H1 (cell line): ENCODE data around the gene CYP2B6. TPM values are rescaled to one million over a fixed set of nuclear protein-coding genes. Genes with fewer than 3 reads are reported as not detected.
"Not testable (repeated sequence)": the region's sequence is repeated elsewhere in the genome, so short reads cannot be mapped to it uniquely, and the experiment has no call there.

ENCODE experiments used
- CTCF ChIA-PET: fragments of 300-600 bp; sonication (Branson Sonifier 250); formaldehyde crosslinking; loops from one replicate; lab custom pipeline; 2021; ENCODE audit not compliant: partially characterized antibody; lab: Charles Lee
- POLR2A ChIA-PET: fragments of 300-600 bp; sonication (Branson Sonifier 250); formaldehyde crosslinking; loops from one replicate; lab custom pipeline; 2021; ENCODE audit warnings: inconsistent platforms; ENCODE audit not compliant: partially characterized antibody; lab: Charles Lee
- DNase-seq, 2 experiments: peaks; one replicate each; pipeline versions ENCODE4 v3.0.0 to v3.0.0-alpha.2; 2010 to 2022; ENCODE audit warnings: low spot score in 2 of 2, low read depth in 1 of 2, mixed read lengths in 1 of 2
- FAIRE-seq: peaks from 2 replicates; lab custom pipeline; 2011; peaks lifted over from hg19 to GRCh38; lab: Jason Lieb, UNC
- H2AFZ ChIP-seq: 2 replicates; pipeline ENCODE4 v1.8.1; 2012; ENCODE audit warnings: low read length, inconsistent platforms
- H2AK5ac ChIP-seq: 2 replicates; pipeline ENCODE4 v1.6.1; 2013; ENCODE audit warnings: low read depth, low read length
- H2BK120ac ChIP-seq: replicated peaks from 2 replicates; pipeline ENCODE3; 2013; ENCODE audit warnings: low read depth, low read length, inconsistent platforms
- H2BK12ac ChIP-seq: 2 replicates; pipeline ENCODE4 v1.6.1; 2013; ENCODE audit warnings: low read depth, low read length
- H2BK15ac ChIP-seq: 2 replicates; pipeline ENCODE4 v1.6.1; 2013; ENCODE audit warnings: low read length
- H2BK20ac ChIP-seq: 2 replicates; pipeline ENCODE4 v1.6.1; 2013; ENCODE audit warnings: low read length
- H2BK5ac ChIP-seq: 2 replicates; pipeline ENCODE4 v1.6.1; 2013; ENCODE audit warnings: low read depth, low read length
- H3K14ac ChIP-seq: 2 replicates; pipeline ENCODE4 v1.6.1; 2013; ENCODE audit warnings: inconsistent platforms; ENCODE audit not compliant: insufficient read length
- H3K18ac ChIP-seq: 2 replicates; pipeline ENCODE4 v1.6.1; 2013; ENCODE audit warnings: low read length; ENCODE audit errors: extremely low read depth
- H3K23ac ChIP-seq: 2 replicates; pipeline ENCODE4 v1.6.1; 2013; ENCODE audit warnings: inconsistent platforms; ENCODE audit not compliant: insufficient read length
- H3K23me2 ChIP-seq: 2 replicates; pipeline ENCODE4 v1.6.1; 2013; ENCODE audit warnings: low read depth, low read length
- H3K27ac ChIP-seq: 2 replicates; pipeline ENCODE4 v1.6.1; 2011; ENCODE audit warnings: low read depth, low read length, inconsistent platforms
- H3K27me3 ChIP-seq, 4 experiments: replicated peaks in 1 of 4; 1 replicate in 1 of 4; 2 replicates in 3 of 4; pipeline versions ENCODE4 v1.6.1 to v1.8.1; 2011 to 2013; ENCODE audit warnings: low read length in 3 of 4, mild to moderate bottlenecking in 3 of 4, inconsistent platforms in 2 of 4, mixed read lengths in 2 of 4, moderate library complexity in 1 of 4; ENCODE audit not compliant: control insufficient read depth in 3 of 4, insufficient read depth in 3 of 4; ENCODE audit errors: extremely low read depth in 1 of 4
- H3K36me3 ChIP-seq, 4 experiments: 2 replicates each; pipeline versions ENCODE4 v1.6.1 to v1.8.1; 2011 to 2013; ENCODE audit warnings: mild to moderate bottlenecking in 4 of 4, low read length in 3 of 4, moderate library complexity in 2 of 4, control low read depth in 1 of 4, inconsistent platforms in 1 of 4; ENCODE audit not compliant: insufficient read depth in 4 of 4, control insufficient read depth in 2 of 4
- H3K4ac ChIP-seq: replicated peaks from 2 replicates; pipeline ENCODE3; 2013; ENCODE audit warnings: low read length, low read depth, mixed read lengths, inconsistent platforms; ENCODE audit not compliant: insufficient read length
- H3K4me1 ChIP-seq, 4 experiments: replicated peaks in 1 of 4; 1 replicate in 1 of 4; 2 replicates in 3 of 4; pipeline versions ENCODE4 v1.6.1 to v1.8.1; 2011 to 2013; ENCODE audit warnings: low read length in 3 of 4, inconsistent platforms in 2 of 4, mixed read lengths in 1 of 4; ENCODE audit not compliant: insufficient read depth in 4 of 4, control insufficient read depth in 3 of 4
- H3K4me2 ChIP-seq, 2 experiments: 2 replicates each; pipeline versions ENCODE4 v1.6.1 to v1.8.1; 2011 to 2013; ENCODE audit warnings: low read depth in 2 of 2, low read length in 2 of 2, control low read depth in 1 of 2, inconsistent platforms in 1 of 2, mild to moderate bottlenecking in 1 of 2; ENCODE audit not compliant: insufficient read depth in 1 of 2
- H3K4me3 ChIP-seq, 4 experiments: fragments of 200-600, 300-600 bp in 1 of 4; sonication (generic), shearing (Covaris generic), sonication (Bioruptor Twin) in 1 of 4; 2 replicates each; pipeline versions ENCODE4 v1.5.1 to v1.8.1; 2011 to 2016; ENCODE audit warnings: low read length in 4 of 4, low read depth in 3 of 4, control low read depth in 2 of 4, inconsistent platforms in 2 of 4, mild to moderate bottlenecking in 2 of 4, mixed read lengths in 1 of 4, moderate library complexity in 1 of 4; ENCODE audit not compliant: insufficient read depth in 2 of 4; ENCODE audit errors: extremely low read depth in 1 of 4
- H3K56ac ChIP-seq: replicated peaks from 2 replicates; pipeline ENCODE3; 2013; ENCODE audit warnings: low read depth, mild to moderate bottlenecking, mixed read lengths, low read length, inconsistent platforms; ENCODE audit not compliant: insufficient read length
- H3K79me1 ChIP-seq: 2 replicates; pipeline ENCODE4 v1.6.1; 2013; ENCODE audit warnings: low read depth, low read length, control low read depth
- H3K79me2 ChIP-seq, 2 experiments: 2 replicates each; pipeline versions ENCODE4 v1.6.1 to v1.8.1; 2012 to 2013; ENCODE audit warnings: low read length in 2 of 2, mild to moderate bottlenecking in 2 of 2, inconsistent platforms in 1 of 2; ENCODE audit not compliant: insufficient read depth in 2 of 2, control insufficient read depth in 1 of 2
- H3K9ac ChIP-seq, 4 experiments: replicated peaks in 1 of 4; 1 replicate in 1 of 4; 2 replicates in 3 of 4; pipeline versions ENCODE4 v1.6.1 to v1.8.1; 2011 to 2013; ENCODE audit warnings: low read depth in 3 of 4, low read length in 3 of 4, control low read depth in 2 of 4, mild to moderate bottlenecking in 2 of 4, moderate library complexity in 2 of 4, inconsistent platforms in 1 of 4; ENCODE audit errors: extremely low read depth in 1 of 4
- H3K9me3 ChIP-seq, 2 experiments: 2 replicates each; pipeline versions ENCODE4 v1.6.1 to v1.8.1; 2012 to 2013; ENCODE audit warnings: mild to moderate bottlenecking in 2 of 2, moderate library complexity in 2 of 2, control low read depth in 1 of 2, inconsistent platforms in 1 of 2, low read depth in 1 of 2, low read length in 1 of 2, mixed read lengths in 1 of 2; ENCODE audit not compliant: insufficient read depth in 2 of 2
- H4K20me1 ChIP-seq, 2 experiments: replicated peaks in 1 of 2; 2 replicates each; pipeline versions ENCODE3 to v1.8.1; 2011 to 2013; ENCODE audit warnings: inconsistent platforms in 2 of 2, low read length in 2 of 2, mild to moderate bottlenecking in 1 of 2; ENCODE audit not compliant: insufficient read depth in 2 of 2, control insufficient read depth in 1 of 2
- H4K5ac ChIP-seq: 2 replicates; pipeline ENCODE4 v1.6.1; 2013; ENCODE audit warnings: low read length, low read depth, mixed read lengths, inconsistent platforms; ENCODE audit not compliant: insufficient read length
- H4K8ac ChIP-seq: 2 replicates; pipeline ENCODE4 v1.8.0; 2013; ENCODE audit warnings: mild to moderate bottlenecking, moderate library complexity, low read length, inconsistent platforms; ENCODE audit not compliant: insufficient read depth; ENCODE audit errors: extremely low read depth
- H4K91ac ChIP-seq: replicated peaks from 2 replicates; pipeline ENCODE3; 2013; ENCODE audit warnings: low read length, mixed read lengths, inconsistent platforms; ENCODE audit not compliant: insufficient read length
- WGBS, 2 experiments: shearing (Covaris generic) in 1 of 2; methylation state at CpG; one replicate each; pipeline versions ENCODE4 v1.1.6 to v1.1.7; 2013 to 2015; ENCODE audit warnings: low lambda C conversion rate in 2 of 2, mixed read lengths in 2 of 2, inconsistent platforms in 1 of 2, low coverage in 1 of 2, missing lambda C conversion rate in 1 of 2; ENCODE audit not compliant: insufficient replicate concordance in 2 of 2, insufficient coverage in 1 of 2, insufficient read length in 1 of 2; ENCODE audit errors: extremely low coverage in 1 of 2, missing lambda C conversion rate in 1 of 2; 5-methylcytosine and 5-hydroxymethylcytosine counted together
- polyA plus RNA-seq, 7 experiments: library from polyadenylated mRNA; depleted of rRNA in 3 of 7; stranded (reverse) in 5 of 7; unstranded in 2 of 7; fragments of >200 nt in 5 of 7; fragments of 200-250 nt in 2 of 7; gene quantifications; 1 replicate in 5 of 7; 2 replicates in 1 of 7; 4 replicates in 1 of 7; pipeline versions ENCODE4 v1.2.1 to v1.2.3, GENCODE V29; 2011 to 2013; ENCODE audit warnings: missing spikeins in 2 of 7, mixed read lengths in 2 of 7
- total RNA-seq: library from RNA; stranded (reverse); fragmentation: NEBNext Ultra II Directional; extraction: Animal tissue kit (Norgen Biotek cat#: 25700); gene quantifications from 2 replicates; pipeline ENCODE4 v1.2.1, GENCODE V29; 2021

Gene CYP2B6
- total and polyA plus RNA-seq, 2 of the 8 experiments (the other 6 are each of a cell fraction or from before 2014, with no cell fraction given), result 2.8 to 5.4 TPM

DNA sequence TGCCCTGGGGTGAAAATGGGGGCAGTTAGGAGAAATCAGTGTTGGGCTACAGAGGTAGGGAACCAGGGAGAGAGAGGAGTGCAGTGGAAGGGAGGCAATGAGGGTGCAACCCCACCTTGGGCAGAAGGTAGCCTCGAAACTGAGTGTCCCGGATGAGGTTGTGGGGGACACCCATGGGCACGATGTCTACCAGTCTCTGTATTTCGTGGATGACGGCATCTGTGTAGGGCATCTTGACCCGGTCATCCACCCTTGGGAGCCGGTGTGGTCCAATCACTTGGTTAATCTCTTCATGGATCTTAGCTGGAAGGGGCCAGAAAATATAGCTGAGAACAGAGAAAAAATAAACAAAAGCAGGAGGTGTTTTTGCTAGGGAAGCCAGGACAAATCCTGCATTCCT, 61.1 kb downstream of the CYP2B6 start:
- H3K36me3 ChIP-seq, H4K20me1 ChIP-seq, FAIRE-seq, H2AFZ ChIP-seq, H3K18ac ChIP-seq, CTCF ChIA-PET, H3K56ac ChIP-seq, H3K27me3 ChIP-seq, H3K27ac ChIP-seq, H2AK5ac ChIP-seq, H3K23ac ChIP-seq, H3K23me2 ChIP-seq, DNase-seq, H3K4me2 ChIP-seq, H3K9ac ChIP-seq, H3K9me3 ChIP-seq, H3K79me2 ChIP-seq, H2BK12ac ChIP-seq, H2BK15ac ChIP-seq, H2BK120ac ChIP-seq, H4K91ac ChIP-seq, H2BK20ac ChIP-seq, H3K4ac ChIP-seq, H4K8ac ChIP-seq, H2BK5ac ChIP-seq, H3K14ac ChIP-seq, H3K79me1 ChIP-seq, H3K4me3 ChIP-seq, H4K5ac ChIP-seq, H3K4me1 ChIP-seq: not testable (repeated sequence)
- WGBS, 2 experiments, result 97% methylated on average over 7 of the region's 7 CpGs; no CpG with 5 or more reads in 1 of the 2 experiments
- POLR2A ChIA-PET, result interaction anchor here (0.6 to 1.1 kb wide), 2 partner anchors 13 to 99 kb away, joined by 3 read pairs; no protein-coding TSS in a partner anchor

DNA sequence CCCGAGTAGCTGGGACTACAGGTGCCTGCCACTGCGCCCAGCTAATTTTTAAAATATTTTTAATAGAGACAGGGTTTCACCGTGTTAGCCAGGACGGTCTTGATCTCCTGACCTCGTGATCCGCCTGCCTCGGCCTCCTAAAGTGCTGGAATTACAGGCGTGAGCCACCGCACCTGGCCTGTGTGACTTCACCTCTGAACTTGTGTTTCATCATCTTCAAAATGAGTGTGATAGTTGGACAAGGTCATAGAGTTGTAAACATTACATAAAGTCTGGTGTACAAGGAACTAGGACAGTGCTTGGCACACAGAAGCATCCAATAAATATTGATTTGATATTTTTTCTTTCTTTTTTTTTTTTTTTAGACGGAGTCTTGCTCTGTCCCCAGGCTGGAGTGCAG, 62.2 kb downstream of the CYP2B6 start:
- CTCF ChIA-PET, H2BK12ac ChIP-seq: not testable (repeated sequence)

More for the DNA sequence above, 62.2 kb downstream of the CYP2B6 start:
- H3K4me2 ChIP-seq, H4K5ac ChIP-seq, H3K36me3 ChIP-seq, H2BK20ac ChIP-seq, H3K23ac ChIP-seq, H3K14ac ChIP-seq, DNase-seq, H3K27me3 ChIP-seq, FAIRE-seq, H3K9ac ChIP-seq, H2BK120ac ChIP-seq, H3K4me1 ChIP-seq, POLR2A ChIA-PET, H2BK15ac ChIP-seq, H2BK5ac ChIP-seq, H3K4ac ChIP-seq, H2AK5ac ChIP-seq, H4K91ac ChIP-seq, H3K18ac ChIP-seq, H3K4me3 ChIP-seq, H4K20me1 ChIP-seq, H3K56ac ChIP-seq, H4K8ac ChIP-seq, H3K27ac ChIP-seq, H3K79me1 ChIP-seq, H3K9me3 ChIP-seq, H3K79me2 ChIP-seq, H2AFZ ChIP-seq, H3K23me2 ChIP-seq: not testable (repeated sequence)
- WGBS, 2 experiments, result 89% methylated on average over 9 of the region's 10 CpGs; no CpG with 5 or more reads in 1 of the 2 experiments
